CD4-positive, alpha-beta T cell treated with Interferon alpha-2 for 1 hour (primary cell): ENCODE results near the gene GAS6.
"Not testable (repeated sequence)": the region's sequence is repeated elsewhere in the genome, so short reads cannot be mapped to it uniquely, and the experiment has no call there.

Experiments
- DNase-seq, 2 donors: peaks; one replicate each; pipeline ENCODE4 v3.0.0-alpha.2; 2020 to 2022

GAS6 gene

DNA sequence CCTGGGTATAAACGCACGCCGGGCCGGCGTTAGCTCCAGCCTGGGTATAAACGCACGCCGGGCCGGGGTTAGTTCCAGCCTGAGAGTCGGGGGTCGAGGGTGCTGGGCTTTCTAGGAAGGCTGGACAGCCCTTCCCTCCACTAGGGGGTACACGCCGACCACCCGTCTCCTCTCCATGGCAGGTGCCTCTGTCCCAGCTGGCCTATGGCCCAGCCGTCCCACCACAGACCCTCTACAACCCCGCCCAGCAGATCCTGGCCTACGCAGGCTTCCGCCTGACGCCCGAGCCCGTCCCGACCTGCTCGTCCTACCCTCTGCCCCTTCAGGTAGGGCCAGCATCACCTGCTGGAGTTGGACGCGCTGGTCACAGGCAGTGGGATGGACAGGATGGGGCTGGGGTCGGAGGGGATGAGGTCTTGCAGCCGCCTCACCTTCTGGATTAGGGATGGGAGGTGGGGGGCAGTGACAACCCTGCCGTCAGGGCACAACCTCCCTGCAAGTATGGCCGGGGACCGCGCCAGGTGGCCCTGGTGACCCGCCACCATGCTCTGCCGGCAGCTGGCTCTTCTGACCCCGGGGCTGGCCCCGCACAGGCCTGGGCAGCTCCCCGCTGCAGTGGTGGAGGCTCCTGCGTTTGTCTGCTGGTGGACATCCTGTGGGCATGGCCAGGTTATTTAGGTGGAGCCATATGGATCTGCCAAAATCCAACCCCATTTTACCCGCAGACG, 59.0 kb downstream of the GAS6 start:
- no peak for DNase-seq

DNA sequence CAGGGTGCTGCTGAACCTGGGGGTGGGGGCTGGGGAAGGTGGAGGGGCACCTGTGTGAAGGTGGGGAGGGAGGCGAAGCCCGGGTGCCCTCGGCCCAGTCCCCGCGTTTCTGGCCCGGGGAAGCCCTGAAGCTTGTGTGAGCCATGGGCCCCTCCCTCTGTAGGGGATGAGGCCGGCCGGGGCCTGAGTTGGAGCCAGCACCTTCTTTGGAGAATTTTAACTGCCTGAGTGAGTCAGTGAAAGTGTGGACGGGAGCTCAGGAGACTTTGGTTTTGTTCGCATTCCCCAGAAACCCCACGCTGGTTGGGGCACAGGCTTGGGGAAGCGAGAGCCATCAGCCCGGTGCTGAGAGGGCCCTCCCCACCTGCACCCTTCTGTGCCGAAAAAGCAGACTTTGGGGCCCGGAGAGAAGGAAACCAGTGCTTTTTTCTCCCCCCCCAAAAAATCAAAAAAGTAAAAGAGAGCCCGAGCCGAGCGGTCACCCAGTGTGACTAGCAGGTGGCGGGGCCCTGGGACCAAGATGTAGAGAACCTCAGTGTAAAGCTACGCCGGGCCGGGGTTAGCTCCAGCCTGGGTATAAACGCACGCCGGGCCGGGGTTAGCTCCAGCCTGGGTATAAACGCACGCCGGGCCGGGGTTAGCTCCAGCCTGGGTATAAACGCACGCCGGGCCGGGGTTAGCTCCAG, 59.7 kb downstream of the GAS6 start:
- DNase-seq = no peak

DNA sequence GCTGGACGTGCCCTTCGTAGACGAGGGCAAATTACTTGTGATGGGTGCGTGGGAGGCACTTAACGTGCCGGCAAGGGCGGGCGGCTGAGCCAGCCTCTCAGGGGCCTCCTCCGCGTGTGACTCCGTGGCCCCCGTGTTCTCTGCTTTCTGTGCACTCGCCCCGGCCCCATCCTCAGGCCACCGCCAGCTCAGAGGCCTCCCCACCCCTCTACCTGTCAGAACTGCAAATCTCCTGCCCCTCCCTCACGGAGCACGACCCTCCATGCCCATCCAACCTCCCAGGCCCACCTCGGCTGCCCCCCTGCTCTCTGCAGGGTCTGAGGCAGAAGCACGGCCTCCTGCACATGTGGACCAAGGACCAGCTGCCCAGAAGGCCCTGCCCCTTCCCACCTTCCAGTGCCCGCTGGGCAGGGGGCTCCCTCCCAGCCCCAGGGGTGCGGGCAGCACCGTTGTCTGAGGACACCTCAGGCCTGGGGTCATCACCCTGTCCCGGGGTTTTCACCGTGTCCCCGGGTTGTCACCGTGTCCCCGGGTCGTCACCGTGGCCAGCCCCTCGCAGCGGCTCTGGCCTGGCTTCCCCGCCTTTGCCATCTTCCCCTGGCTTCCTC, 60.4 kb downstream of the GAS6 start:
- DNase-seq = no peak

DNA sequence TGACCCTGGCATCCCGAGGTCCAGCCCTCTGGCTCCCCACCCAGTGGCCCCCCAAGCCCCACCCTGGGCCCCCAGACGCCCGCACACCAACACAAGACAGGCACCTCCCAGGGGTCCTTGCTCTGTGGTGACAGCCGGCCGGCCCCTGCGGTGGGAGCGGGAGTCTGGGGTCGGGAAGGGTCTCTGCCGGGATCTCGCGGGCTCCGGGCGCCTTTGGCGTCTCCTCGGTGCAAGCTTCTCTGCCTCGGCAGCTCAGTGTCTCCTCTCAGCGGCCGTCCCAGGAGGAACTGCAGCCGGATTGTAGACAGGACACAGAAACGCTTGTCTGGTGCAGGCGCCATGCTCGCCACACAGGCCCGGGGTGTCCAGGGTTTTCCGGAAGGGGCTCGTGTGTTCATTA, 61.1 kb downstream of the GAS6 start:
- no peak for DNase-seq

DNA sequence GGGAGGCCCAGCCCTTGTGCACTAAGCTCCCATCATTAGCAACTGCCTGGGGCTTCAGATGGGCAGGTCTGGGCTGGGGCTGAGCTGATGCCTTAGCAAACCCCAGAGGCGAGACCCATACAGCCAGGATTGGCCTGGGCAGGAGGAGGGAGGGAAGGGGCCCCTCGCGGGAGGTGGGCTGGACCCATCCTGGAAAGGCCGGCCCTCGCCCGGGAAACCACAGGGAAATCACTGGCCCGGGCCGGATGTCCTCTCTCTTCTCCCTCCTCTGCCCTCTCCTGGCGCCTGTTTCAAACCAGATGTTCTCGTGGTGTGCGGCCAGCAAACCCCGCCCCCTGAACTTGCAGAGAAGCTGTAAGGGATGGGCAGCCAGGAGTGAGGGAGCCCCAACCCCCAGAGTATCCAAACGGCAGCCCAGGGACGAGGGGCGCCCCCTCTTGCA, 61.8 kb downstream of the GAS6 start:
- DNase-seq = no peak

DNA sequence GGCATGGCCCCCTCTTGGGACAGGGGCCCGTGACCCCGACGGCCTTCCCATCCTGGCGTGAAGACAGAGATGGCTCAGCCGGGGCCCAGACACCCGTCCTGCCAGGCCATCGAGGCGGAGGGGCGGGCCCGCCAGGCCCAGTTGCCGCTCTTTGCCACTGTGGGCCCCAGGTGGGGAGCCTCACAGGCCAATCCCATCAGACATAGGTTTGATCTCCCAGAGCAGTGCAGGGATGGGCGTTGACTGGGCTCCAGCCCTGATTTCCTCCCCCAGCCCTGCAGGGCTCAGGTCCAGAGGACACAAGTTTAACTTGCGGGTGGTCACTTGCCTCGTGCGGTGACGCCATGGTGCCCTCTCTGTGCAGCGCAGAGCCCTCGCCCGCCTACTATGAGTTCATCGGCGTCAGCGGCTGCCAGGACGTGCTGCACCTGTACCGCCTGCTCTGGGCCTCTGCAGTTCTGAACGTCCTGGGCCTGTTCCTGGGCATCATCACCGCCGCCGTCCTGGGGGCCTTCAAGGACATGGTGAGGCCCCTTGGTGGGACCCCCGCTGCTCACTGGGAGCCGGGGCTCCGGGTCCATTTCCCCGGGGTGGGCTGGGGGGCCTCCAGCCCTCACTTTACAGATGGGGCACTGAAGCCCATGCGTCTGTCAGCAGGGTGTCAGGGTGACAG, 62.5 kb downstream of the GAS6 start:
- no peak for DNase-seq

DNA sequence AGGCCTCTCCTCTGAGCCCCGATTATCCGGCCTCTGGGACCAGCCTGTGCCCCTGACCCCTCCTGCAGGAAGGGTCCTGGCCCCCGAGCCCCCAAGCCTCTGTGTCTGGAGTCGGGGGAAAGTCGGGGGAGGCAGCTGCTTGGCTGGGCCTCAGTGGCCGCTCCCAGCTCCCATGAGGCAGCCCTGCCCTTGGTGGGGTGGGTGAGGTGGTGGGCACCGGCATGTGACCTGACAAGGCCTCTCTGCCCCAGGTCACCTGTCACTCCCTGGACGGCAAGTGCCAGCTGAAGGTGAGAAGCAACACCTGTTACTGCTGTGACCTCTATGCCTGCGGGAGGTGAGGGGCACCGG, 63.3 kb downstream of the GAS6 start:
- no peak for DNase-seq

DNA sequence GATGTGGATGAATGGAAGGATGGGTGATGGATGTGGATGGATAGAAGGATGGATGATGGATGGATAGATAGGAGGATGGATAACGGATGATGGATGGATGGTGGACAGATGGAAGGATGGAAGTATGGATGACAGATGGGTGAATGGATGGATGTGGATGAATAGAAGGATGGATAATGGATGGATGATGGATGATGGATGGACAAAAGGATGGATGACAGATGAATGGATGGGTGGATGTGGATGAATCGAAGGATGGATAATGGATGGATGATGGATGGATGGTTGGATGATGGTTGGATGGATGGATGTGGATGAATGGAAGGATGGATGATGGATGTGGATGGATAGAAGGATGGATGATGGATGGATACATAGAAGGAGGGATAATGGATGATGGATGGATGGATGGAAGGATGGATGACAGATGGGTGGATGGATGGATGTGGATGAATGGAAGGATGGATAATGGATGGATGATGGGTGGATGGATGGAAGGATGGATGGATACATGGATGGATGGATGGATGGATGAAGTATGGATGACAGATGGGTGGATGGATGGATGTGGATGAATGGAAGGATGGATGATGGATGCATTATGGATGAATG, 65.6 kb downstream of the GAS6 start:
- no peak for DNase-seq

DNA sequence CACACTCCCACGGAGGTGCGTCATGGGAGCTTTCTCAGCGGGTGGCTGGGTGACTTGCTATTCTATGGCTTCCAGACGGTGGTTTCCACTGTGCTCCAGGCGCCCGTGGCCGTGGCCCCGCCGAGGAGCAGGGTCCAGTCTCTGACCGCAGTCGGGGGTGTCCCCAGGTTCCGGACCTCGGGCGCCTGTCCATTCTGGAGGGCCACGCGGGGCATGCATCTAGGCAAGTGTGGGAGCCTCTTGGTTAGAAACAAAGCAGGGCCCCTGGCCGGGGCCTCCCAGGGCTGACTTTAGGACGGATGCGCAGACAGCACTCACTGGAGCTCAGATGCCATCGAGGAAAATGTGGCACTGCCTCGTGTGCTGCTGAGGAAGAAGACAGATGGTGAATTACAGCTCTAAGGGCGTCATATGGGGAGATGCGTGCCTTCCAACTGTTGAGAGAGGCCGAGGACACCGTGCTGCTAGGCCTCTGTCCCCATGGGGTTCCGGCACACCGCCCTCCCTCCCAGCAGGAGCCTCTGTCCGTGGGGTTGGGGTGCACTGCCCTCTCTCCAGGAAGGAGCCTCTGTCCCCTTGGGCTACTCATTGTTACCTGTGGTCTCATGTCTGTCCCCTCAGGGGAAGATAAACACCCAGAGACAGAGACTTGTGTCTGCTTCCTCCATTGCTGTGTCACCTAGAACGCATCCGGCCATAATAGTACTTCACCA, 66.8 kb downstream of the GAS6 start:
- no peak for DNase-seq

DNA sequence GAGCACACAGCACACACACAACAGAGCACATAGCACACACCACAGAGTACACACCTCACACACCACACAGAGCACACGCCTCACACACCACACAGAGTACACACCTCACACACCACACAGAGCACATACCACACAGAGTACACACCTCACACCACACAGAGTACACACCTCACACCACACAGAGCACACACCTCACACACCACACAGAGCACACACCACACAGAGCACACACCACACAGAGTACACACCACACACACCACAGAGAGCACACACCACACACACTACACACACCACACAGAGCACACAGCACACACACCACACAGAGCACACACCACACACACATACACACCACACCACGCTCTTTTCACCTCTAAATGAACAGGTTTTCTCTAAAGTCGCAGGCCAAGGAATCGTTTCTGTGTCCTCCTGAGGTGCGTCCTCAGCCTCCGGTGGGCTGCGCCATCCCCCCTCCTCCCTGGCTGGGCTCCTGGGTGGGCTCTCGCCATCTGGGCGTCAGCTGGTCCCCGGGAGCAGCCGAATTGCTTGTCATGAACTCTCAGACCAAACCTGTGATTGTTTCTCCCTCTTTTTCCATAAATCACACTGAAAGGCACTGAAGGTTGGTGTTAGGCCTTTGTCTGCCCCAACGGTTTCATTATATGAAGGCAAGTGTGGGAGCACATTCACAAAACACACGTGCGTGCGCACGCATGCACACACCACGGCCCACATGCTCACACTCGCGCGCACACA, 67.5 kb downstream of the GAS6 start:
- DNase-seq = no peak

DNA sequence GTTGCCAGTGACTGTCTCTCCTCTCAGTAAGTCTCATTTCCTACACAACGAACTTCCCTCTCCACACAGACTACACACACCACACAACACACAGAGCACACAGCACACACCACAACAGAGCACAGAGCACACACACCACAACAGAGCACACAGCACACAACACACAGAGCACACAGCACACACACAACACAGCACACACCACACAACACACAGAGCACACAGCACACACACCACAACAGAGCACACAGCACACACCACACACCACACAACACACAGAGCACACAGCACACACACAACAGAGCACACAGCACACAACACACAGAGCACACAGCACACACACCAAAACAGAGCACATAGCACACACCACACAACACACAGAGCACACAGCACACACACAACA, 68.5 kb downstream of the GAS6 start:
- not testable (repeated sequence) for DNase-seq

DNA sequence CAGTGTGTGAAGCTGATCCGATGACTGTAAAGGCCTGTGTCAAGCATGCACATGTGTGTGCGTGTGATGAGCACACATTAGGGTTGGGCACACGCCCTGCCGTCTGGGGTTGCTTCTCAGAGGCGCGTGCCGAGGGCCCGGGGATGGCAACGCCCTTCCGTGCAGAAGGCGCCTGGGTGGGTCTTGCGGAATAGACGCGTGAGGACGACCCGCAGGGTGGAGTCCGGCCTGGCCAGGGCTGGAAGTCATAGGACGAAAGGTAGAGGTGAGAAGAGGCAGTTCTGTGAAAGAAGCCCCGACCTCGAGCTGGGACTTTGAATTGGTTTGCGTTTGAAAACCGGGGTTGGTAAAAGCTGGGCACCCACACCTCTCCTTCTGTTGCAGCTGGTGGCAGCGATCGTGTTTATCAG, 69.1 kb downstream of the GAS6 start:
- no peak for DNase-seq

DNA sequence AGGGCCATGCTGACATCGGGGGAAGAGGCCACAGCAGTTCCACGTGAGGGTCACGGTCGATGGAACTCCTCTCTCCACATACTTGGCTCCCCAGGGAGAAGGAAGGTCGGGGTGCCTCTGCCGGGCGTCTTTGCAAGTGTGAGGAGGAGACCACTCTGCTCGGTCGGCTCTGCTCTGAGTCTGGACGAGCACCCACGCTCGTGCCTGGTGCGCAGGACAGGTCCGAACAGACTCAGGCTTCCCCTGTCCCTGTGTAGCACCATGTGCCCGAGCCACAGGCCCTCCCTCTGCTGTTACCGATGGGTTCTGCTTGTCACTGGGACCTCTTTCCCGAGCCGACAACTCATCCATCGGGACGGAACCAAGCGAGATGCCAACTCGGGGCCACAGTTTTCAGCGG, 69.8 kb downstream of the GAS6 start:
- no peak for DNase-seq

DNA sequence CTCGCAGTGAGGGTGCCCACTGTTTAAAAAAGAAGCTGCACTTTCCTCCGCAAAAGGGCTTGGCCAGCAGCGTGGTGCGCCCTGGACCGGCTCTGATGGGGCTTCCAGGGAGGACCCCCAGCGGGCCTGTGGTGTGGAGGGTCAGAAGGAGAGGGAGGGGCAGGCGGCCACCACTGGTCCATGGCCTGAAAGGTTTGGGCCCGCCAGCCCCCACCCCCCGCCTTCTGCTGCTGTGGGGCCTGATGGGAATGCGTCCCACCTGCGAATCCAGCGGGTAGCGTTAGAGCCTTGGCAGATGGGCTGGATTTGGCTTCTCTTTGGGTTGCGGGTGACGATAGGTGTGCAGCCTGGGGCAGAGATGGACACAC, 70.2 kb downstream of the GAS6 start:
- DNase-seq = no peak

DNA sequence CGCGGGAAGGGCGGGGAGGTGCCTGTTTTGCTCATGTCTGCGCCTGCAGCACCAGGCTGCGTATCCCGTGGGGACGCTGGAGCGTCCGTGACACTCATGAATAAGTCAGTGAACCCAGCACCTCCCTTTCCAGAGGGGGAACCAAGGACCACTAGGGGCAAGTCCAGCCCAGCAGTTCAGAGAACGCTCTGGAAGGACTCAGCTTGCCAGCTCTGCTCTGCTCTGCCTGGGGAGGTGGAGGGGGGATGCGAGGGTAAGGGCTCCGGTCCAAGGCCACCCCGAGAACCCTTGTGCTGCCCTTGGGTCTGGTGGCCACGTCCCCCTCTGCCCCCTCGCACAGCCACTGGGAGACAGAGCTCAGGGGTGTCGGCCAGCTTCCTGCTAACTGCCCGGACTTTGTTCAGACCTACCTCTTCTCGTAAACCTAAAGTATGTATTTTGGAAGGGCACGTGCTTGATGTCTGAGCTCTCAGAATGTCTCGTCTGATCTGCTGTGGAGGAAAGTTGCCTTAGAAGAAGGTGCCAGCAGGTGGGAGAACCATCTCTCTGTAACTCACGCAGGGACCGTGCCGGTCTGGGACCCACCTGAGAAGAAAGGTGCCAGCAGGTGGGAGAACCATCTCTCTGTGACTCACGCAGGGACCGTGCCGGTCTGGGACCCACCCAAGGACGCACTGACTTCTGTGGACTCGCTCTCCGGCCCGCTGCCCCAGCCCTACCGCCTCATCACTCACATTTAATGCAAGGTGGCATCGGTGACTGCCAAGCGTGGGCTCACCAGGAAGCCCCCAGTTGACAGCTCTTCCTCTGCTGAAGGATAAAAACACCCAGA, 70.8 kb downstream of the GAS6 start:
- DNase-seq = no peak

DNA sequence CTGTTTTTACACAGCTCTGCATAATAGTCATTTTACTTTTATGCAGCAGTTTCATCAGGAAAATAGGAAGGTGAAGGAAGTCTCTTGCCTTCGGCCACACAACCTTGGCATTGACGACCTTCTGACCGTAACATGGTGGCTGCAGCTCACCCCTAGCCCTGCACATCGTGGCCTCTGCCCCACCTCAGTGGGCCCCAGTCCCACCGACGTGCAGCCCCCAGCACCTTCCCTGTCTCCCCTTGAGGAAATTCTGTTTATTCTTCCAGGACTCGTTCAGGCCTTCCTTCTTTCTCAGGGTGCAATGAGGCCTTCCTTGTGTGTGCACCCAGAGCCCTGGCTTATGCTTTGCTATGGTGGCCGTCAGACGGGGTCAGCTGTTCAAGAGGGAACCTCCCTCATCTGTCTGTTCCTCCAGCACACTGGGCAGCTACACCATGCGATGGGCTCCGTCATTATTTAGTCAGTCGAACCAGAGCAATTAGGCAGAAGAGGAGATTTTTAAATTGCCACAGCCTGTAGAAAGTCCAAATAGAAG, 71.6 kb downstream of the GAS6 start:
- DNase-seq = no peak

DNA sequence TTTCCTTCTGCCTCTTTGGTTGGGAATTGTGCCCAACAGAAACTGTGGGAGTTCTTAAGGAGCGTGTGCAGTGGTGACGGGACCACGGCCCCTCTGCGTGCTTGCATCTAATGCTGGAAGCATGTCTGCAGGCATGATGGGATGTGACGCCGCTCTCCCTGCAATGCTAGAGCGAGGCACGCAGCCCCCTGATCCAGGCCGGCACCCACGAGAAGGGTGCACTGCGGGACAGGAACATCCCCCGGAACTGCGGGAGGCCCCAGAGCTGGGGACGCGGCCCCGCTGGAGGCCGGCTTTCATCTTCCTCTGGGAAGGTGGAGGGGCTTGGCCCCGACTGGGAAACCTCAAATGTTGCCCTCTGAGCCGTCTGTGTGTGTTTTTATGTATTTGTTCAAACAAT, 72.1 kb downstream of the GAS6 start:
- no peak for DNase-seq

DNA sequence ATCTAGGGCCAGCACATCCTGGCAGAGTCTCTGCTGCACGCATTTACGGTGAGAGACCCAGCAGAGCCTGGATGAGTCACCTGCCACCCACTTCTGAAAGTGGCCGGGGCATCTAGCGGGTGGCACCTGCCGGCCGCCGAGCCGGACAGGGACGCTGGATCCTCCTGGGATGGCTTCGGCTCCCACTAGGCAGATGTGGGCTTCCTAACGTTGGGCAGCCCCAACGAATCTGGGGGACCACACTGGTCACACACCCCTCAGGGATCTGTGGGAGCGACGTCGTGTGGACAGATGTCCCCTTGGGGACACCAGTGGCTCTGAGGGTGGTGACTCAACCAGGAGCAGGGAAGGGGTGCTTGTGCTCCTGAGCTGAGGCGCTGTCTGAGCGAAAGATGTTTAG, 72.7 kb downstream of the GAS6 start:
- no peak for DNase-seq

DNA sequence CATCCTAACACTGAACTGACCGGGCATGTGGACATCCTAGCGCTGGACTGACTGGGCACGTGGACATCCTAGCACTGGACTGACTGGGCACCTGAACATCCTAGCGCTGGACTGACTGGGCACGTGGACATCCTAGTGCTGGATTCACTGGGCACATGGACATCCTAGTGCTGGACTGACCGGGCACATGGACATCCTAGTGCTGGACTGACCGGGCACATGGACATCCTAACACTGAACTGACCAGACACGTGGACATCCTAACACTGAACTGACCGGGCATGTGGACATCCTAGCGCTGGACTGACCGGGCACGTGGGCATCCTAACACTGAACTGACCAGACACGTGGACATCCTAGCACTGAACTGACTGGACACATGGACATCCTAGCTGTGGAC, 73.9 kb downstream of the GAS6 start:
- not testable (repeated sequence) for DNase-seq

DNA sequence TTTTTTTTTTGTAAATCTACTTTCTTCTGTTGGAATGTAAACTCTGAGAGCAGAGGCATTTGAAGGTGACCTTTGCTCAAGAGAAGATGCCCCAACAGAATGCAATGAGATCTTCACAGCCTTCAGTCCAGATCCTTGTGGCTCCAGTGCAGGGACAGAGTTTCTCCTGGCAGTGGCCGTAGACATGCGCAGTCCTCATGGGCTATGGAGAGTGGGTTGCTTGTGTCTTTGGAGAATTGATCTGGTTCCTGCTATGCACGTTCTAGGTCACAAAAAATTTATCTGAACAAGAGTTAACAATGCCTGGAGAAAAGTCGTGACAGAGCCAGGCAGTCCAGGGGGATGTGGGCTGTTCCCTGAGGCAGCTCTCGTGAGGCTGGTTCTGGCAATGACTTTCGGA, 74.7 kb downstream of the GAS6 start:
- no peak for DNase-seq
